RPMI8226 (cell line): Measurements from ENCODE around the gene FOXL2NB.

Source experiments
- DNase-seq: peaks from one replicate; pipeline ENCODE4 v3.0.0-alpha.2; 2015

Gene FOXL2NB

GRCh38 chr3:138933068-138933668, 13.8 kb upstream of the FOXL2NB start:
- no peak for DNase-seq

GRCh38 chr3:138933981-138934691, 12.9 kb upstream of the FOXL2NB start:
- DNase-seq: no peak

- no peak for DNase-seq
These were observed 11.5 kb upstream of the FOXL2NB start for GRCh38 chr3:138935505-138935862.

GRCh38 chr3:138935863-138936740, 10.9 kb upstream of the FOXL2NB start:
- DNase-seq: peak; percentile 74

- DNase-seq: no peak
These were observed 10.0 kb upstream of the FOXL2NB start for GRCh38 chr3:138936741-138937689.

GRCh38 chr3:138937690-138938055, 9.3 kb upstream of the FOXL2NB start:
- DNase-seq: no peak

GRCh38 chr3:138938056-138938876, 8.8 kb upstream of the FOXL2NB start:
- no peak for DNase-seq

- no peak for DNase-seq
These were observed 8.0 kb upstream of the FOXL2NB start for GRCh38 chr3:138938877-138939560.

- no peak for DNase-seq
These were observed 7.3 kb upstream of the FOXL2NB start for GRCh38 chr3:138939561-138940241.

- no peak for DNase-seq
These were observed 6.6 kb upstream of the FOXL2NB start for GRCh38 chr3:138940446-138940845.

GRCh38 chr3:138941259-138941885, 5.6 kb upstream of the FOXL2NB start:
- DNase-seq: peak; percentile 48

GRCh38 chr3:138942271-138942670, 4.7 kb upstream of the FOXL2NB start:
- no peak for DNase-seq

- no peak for DNase-seq
These were observed 4.0 kb upstream of the FOXL2NB start for GRCh38 chr3:138942861-138943623.

- DNase-seq: no peak
These were observed 3.0 kb upstream of the FOXL2NB start for GRCh38 chr3:138943724-138944653.

- no peak for DNase-seq
These were observed 2.4 kb upstream of the FOXL2NB start for GRCh38 chr3:138944654-138944928.

GRCh38 chr3:138944929-138945708, 1.9 kb upstream of the FOXL2NB start:
- peak; percentile 40 for DNase-seq
